HuH-7.5 (cell line): ENCODE data around the gene SDF2.
"Not testable (repeated sequence)": the region's sequence is repeated elsewhere in the genome, so short reads cannot be mapped to it uniquely, and the experiment has no call there.

Experiments used
- DNase-seq: peaks from one replicate; pipeline ENCODE4 v3.0.0; 2011; ENCODE audit warnings: low spot score

Gene SDF2

GRCh38 chr17:28626818-28627217 is 34.9 kb downstream of the SDF2 start:
- DNase-seq: no peak

DNA sequence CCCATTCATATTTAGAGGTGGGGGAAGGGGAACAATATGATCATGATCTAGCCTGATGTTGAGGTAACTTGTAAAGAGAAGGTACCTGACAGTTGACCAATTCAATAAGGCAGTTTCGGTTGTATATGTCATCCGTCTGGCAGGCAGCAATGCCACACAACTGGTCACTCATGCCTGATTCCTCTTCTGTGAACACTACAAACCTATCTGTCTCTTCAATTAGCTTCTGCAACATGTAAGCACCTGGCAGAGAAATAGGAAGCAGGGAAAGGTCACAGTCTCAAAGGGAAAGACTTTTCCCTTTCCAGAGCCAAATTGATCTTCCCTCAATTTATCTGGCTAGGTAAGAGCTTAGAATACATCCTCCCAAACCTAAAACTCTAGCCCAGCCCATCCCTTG is 37.6 kb downstream of the SDF2 start:
- no peak for DNase-seq

DNA sequence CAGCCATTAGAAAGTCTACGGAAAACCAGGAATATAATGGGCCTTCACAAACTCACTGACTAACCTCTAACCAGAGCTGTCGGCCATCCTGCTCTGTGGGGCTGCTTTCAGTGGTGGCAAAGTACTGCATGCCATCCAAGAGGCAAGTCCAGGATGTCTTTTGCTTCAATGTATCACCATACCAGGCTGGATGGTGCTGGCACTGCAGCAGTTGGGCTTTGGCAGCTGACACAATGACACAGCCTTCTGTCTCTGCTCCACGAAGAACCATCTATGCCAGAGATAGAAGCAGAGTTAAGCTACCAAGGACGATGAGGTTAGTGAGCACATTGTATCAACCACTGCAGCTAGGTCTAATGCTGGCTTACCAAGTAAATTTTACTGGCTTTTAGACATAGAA is 38.0 kb downstream of the SDF2 start:
- DNase-seq: no peak

- DNase-seq: no peak
These were observed 39.5 kb downstream of the SDF2 start for GRCh38 chr17:28622186-28622585.

DNA sequence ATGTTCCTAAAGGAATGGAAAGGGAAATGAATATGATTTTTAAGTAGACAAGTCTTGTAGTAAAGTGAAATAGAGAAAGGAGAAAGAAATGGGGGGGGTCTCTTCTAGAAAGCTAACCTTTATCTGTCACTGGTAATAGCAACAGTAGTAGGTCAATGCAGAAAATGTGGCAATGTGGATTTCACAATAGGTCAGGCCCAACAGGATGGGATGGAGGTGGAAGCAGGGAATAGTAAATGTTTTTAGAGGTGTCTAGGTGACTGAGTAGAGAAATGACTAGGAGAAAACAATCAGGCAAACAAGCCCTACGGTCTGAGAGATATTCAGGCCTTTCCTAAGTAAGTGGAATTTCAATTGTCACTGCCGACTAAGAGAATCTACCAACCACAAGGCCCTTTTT is 41.7 kb downstream of the SDF2 start:
- no peak for DNase-seq

- no peak for DNase-seq
These were observed 43.2 kb downstream of the SDF2 start for GRCh38 chr17:28618464-28618863.

DNA sequence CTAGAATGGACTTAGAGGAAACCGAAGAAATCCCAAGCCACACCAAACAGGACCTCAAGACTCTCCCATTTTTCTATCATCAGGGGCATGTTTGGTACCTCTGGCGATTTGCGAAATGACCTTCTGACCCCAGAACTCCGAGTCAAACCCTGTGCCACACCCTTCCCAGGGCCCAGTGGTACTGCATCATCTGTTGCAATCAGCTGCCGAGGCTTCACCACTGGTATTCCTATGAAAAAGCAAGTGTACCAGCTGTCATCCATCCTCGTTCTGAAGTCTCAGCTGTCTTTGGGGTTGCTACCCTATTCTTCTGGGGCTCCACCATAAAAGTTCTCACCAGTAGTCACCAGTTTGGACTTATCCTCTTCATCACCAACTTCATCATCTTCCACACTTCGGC is 45.4 kb downstream of the SDF2 start:
- DNase-seq: no peak

- no peak for DNase-seq
These were observed 46.3 kb downstream of the SDF2 start for GRCh38 chr17:28615260-28615940.

- no peak for DNase-seq
These were observed 47.8 kb downstream of the SDF2 start, which contains the start of gene RSKR for GRCh38 chr17:28613931-28614381. Gene RSKR (minus strand): TSS chr17:28614185. CDS start chr17:28614161, 24 bp downstream.

- peak; percentile 41 for DNase-seq
These were observed 48.5 kb downstream of the SDF2 start for GRCh38 chr17:28612936-28613872.

- no peak for DNase-seq
These were observed 49.2 kb downstream of the SDF2 start for GRCh38 chr17:28612531-28612930.

DNA sequence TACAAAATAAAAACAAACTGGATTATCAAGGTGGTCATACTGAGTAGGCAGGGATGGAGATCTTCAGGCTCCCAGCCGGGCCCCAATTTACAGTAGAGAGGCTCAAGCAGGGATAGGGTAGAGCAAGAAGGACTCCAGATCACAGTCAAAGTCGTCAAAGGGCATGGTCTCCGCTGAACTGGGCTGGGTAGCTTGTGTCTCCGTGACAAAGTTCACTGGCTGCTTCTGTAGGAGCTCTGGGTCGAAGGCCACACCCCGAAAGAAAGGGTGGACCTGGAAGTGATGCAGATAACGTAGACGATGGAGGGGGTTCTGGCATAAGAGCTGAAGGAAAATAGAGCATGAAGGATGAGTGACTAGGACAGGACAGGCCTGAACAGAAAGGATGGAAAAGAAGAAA is 51.3 kb downstream of the SDF2 start:
- DNase-seq: no peak

DNA sequence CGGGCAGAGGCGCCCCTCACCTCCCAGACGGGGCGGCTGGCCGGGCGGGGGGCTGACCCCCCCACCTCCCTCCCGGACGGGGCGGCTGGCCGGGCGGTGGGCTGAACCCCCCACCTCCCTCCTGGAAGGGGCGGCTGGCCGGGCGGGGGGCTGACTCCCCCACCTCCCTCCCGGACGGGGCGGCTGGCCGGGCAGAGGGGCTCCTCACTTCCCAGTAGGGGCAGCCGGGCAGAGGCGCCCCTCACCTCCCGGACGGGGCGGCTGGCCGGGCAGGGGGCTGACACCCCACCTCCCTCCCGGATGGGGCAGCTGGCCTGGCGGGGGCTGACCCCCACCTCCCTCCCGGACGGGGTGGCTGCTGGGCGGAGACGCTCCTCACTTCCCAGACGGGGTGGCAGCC is 57.7 kb downstream of the SDF2 start:
- DNase-seq: not testable (repeated sequence)

- peak; percentile 53 for DNase-seq
These were observed 62.2 kb downstream of the SDF2 start for GRCh38 chr17:28599311-28600184.

DNA sequence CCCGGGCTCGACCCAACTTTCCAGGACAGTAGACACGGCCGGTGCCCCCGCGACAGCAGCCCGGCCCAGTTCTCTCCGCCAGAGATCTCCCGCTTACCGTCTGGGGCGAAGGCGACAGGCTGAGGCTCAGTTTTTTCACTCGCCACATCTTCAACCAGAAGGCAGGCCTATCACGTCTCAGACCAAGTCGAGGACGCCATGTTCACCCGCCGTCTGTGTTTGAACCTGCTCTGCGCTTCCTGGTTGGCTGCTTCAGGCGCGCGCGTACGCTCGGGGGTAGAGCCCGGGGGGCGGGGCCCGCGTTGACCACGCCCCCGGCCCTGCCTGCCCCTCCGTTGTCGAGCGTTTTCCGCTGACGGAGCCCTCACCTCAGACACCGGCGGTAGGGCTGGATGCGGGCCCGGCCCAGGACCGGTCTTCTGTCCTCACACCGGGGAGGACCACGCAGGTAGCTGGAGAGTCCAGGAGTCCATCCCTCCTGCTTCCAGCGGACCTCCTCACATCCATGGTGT is 62.9 kb downstream of the SDF2 start, which contains the start of gene SPAG5:
Gene SPAG5, minus strand, starts transcription at position 227 of the 512 bp plus-strand sequence. Its CDS starts 79 bp downstream, at position 148.
- DNase-seq: peak; percentile 95

DNA sequence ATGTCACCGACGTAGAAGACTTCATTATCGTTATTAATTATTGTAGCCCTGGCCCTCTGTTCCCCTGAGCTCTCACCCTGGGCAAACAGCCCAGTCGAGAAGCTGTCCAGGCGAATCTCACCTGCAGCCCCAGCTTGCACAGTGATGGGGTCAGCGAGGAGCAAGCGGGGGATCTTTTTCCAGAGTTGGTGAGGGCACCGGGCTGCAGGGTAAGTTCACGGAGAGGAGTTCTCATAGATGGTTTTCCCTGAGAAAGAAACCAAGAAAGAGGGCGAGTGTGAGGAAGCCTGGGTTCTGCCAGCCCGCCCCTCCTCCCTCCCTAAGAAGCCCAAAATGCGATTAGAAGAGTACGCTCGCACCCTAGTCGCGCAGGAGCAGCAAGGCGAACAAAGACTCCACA is 63.3 kb downstream of the SDF2 start:
- no peak for DNase-seq
